Ishikawa (cell line): Measurements from ENCODE around the gene OTUD1.

Source experiments
- EP300 ChIP-seq: IDR thresholded peaks from 2 replicates; pipeline ENCODE4 v1.6.1; 2012; ENCODE audit warnings: borderline replicate concordance
- FOXM1 ChIP-seq: IDR thresholded peaks from 2 replicates; pipeline ENCODE4 v1.6.1; 2012; ENCODE audit warnings: low read depth, borderline replicate concordance
- MAX ChIP-seq: IDR thresholded peaks from 2 replicates; pipeline ENCODE4 v1.6.1; 2012
- REST ChIP-seq: IDR thresholded peaks from 2 replicates; pipeline ENCODE4 v1.6.1; 2012; ENCODE audit warnings: low read depth, mild to moderate bottlenecking
- TEAD4 ChIP-seq: IDR thresholded peaks from 2 replicates; pipeline ENCODE4 v1.6.1; 2012

GRCh38 chr10:23402856-23403255 is 36.0 kb upstream of the OTUD1 start:
- TF ChIP-seq EP300 (no peak), FOXM1 (no peak), MAX (no peak), REST (no peak), TEAD4 (no peak)
